A673 (cell line): Measurements from ENCODE around the gene LAPTM4A. TPM values are rescaled to one million over a fixed set of nuclear protein-coding genes. Genes with fewer than 3 reads are reported as not detected.

Experiments used
- BruUV-seq: library from RNA; stranded (reverse); fragments of 400-500 nt; replicated peaks from 2 replicates; lab custom pipeline; 2021; lab: Mats Ljungman, UMichigan
- CTCF ChIA-PET: fragments of 300-600 bp; sonication (Branson Sonifier 250); formaldehyde crosslinking; loops from one replicate; lab custom pipeline; 2022; ENCODE audit warnings: antibody characterized with exemption; lab: Charles Lee
- POLR2A ChIA-PET: fragments of 300-600 bp; sonication (Branson Sonifier 250); formaldehyde crosslinking; loops from one replicate; lab custom pipeline; 2022; ENCODE audit warnings: antibody characterized with exemption; ENCODE audit not compliant: low non-redundant PET; lab: Charles Lee
- DNase-seq: peaks from one replicate; pipeline ENCODE4 v3.0.0-alpha.2; 2015; ENCODE audit warnings: low spot score
- H3K27ac ChIP-seq: fragments of 200-600 bp; sonication (generic); 2 replicates; pipeline ENCODE4 v1.5.1; 2016; ENCODE audit warnings: mixed run types, low read depth, mild to moderate bottlenecking, mixed read lengths, antibody characterized with exemption, low read length; ENCODE audit not compliant: poor library complexity, severe bottlenecking
- H3K27me3 ChIP-seq: fragments of 200-600 bp; sonication (generic); replicated peaks from 2 replicates; pipeline ENCODE4 v1.6.1; 2017; ENCODE audit warnings: mixed run types, low read depth, mild to moderate bottlenecking, mixed read lengths, antibody characterized with exemption, low read length; ENCODE audit not compliant: insufficient read depth, poor library complexity
- H3K36me3 ChIP-seq: fragments of 200-600 bp; sonication (generic); 2 replicates; pipeline ENCODE4 v1.6.1; 2016; ENCODE audit warnings: mixed run types, mild to moderate bottlenecking, mixed read lengths, antibody characterized with exemption, low read length; ENCODE audit not compliant: insufficient read depth, poor library complexity, severe bottlenecking
- H3K4me1 ChIP-seq: fragments of 200-600 bp; sonication (generic); 2 replicates; pipeline ENCODE4 v1.6.1; 2017; ENCODE audit warnings: mixed run types, mild to moderate bottlenecking, mixed read lengths, antibody characterized with exemption, low read length; ENCODE audit not compliant: insufficient read depth, poor library complexity, severe bottlenecking
- H3K4me3 ChIP-seq: fragments of 200-600 bp; sonication (generic); 2 replicates; pipeline ENCODE4 v1.5.1; 2016; ENCODE audit warnings: low read depth, mixed run types, mild to moderate bottlenecking, mixed read lengths, low read length; ENCODE audit not compliant: poor library complexity, severe bottlenecking
- H3K9me3 ChIP-seq: fragments of 200-600 bp; sonication (generic); 2 replicates; pipeline ENCODE4 v1.6.1; 2016; ENCODE audit warnings: mixed run types, low read depth, mild to moderate bottlenecking, mixed read lengths, antibody characterized with exemption, low read length; ENCODE audit not compliant: poor library complexity, severe bottlenecking
- EZH2 ChIP-seq: fragments of 200-600 bp; sonication (generic); IDR thresholded peaks from 2 replicates; pipeline ENCODE4 v1.6.1; 2017; ENCODE audit warnings: borderline replicate concordance, low read depth, mild to moderate bottlenecking, mixed read lengths, antibody characterized with exemption, low read length; ENCODE audit not compliant: poor library complexity, severe bottlenecking
- intact Hi-C: fragments of 100-400 bp; cut with micrococcal nuclease; formaldehyde crosslinking; loops from one replicate; pipeline ENCODE4 v1.10.0; 2022; ENCODE audit not compliant: unreplicated experiment
- total RNA-seq: library from RNA; stranded (reverse); gene quantifications from 2 replicates; pipeline ENCODE4 v1.2.3, GENCODE V29; 2021
- TF ChIP-seq, protein P1 (sequence below): fragments of 300-800, 200-600 bp; sonication (generic); conservative IDR thresholded peaks from 2 replicates; pipeline ENCODE4 v1.5.1; 2017; ENCODE audit warnings: low read depth, mild to moderate bottlenecking, antibody characterized with exemption, low read length, moderate library complexity, mixed read lengths

The LAPTM4A gene
- total RNA-seq, 1 experiment from 2014 or later, result 158 TPM

DNA sequence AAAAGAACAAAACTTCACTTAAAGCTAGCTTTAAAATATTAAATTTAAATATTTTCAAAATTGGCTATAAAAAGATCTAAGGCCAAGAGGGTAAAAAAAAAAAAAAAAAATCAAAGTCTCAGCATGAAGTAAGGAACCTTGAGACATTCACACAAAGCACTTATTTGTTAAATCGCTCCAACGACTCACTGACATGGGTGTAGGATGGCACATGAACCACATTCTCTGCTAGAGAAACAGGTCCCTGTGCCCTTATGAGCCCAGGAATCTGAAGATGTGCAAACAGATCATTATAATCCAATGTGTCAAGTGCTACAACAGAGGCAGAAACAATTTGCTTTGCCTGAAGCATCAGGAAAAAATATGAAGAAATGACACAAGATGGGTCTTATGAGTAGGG, 13.8 kb downstream of the LAPTM4A start:
- Histone ChIP-seq H3K27ac (no peak overlapping the region), H3K36me3 (peaks cover 83% of the 10 kb centered on the region), H3K27me3 (no peaks in the 10 kb centered on the region), H3K4me3 (no peak overlapping the region), H3K9me3 (no peaks in the 10 kb centered on the region), H3K4me1 (peaks cover 11% of the 10 kb centered on the region)
- CTCF ChIA-PET, result no interaction called here
- TF ChIP-seq, protein P1, sequence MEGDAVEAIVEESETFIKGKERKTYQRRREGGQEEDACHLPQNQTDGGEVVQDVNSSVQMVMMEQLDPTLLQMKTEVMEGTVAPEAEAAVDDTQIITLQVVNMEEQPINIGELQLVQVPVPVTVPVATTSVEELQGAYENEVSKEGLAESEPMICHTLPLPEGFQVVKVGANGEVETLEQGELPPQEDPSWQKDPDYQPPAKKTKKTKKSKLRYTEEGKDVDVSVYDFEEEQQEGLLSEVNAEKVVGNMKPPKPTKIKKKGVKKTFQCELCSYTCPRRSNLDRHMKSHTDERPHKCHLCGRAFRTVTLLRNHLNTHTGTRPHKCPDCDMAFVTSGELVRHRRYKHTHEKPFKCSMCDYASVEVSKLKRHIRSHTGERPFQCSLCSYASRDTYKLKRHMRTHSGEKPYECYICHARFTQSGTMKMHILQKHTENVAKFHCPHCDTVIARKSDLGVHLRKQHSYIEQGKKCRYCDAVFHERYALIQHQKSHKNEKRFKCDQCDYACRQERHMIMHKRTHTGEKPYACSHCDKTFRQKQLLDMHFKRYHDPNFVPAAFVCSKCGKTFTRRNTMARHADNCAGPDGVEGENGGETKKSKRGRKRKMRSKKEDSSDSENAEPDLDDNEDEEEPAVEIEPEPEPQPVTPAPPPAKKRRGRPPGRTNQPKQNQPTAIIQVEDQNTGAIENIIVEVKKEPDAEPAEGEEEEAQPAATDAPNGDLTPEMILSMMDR, result no peak
- TF ChIP-seq EZH2, result no peak
- POLR2A ChIA-PET, result interaction anchor here (0.7 kb wide), 1 partner anchor 15 kb away, joined by 3 read pairs; no protein-coding TSS in a partner anchor
- DNase-seq, result no peak
- intact Hi-C loops, result no loop called here
- BruUV-seq, result no TSS peak

DNA sequence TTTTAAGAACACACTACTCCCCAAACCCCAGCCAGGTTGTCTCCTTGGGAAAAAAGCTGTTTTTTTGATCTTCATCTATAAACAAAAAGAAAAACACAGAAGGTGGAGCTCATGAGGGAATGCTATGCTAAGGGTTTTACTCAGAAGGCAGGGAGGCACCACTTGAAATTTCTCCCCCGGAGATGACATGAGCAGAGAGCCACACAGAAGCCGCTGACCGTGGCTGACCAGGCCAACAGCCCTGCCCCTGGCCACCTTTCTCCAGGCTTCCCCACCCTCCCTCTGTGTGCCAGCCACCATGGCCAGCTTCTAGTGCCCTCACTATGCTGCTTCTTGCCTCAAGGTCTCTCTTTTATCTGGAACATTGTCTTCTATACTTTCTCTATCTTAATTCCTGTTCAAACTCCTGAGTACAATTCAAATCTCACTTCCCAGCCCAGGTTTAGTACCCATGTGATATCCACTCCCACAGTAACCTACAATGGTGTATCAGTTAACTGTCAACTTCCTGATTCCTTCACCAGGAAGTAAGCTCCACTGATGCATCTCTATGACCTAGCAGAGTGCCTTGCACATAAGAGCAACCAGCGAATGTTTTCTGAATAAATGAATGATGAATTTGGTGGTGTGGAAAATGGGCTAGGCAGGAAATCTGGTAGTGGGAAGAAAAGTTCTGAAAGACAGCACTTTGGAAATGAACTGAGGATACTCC, 15.3 kb downstream of the LAPTM4A start:
- ChIA-PET CTCF (interaction anchor here (0.6 kb wide), 1 partner anchor 20 kb away, joined by 4 read pairs; no protein-coding TSS in a partner anchor), POLR2A (no interaction called here)
- intact Hi-C loops, result no loop called here
- H3K4me3 ChIP-seq, result no peak overlapping the region
- no peaks in the 10 kb centered on the region for H3K9me3 ChIP-seq
- H3K27ac ChIP-seq, result no peak overlapping the region
- DNase-seq, result no peak
- BruUV-seq, result no TSS peak
- peaks cover 98% of the 10 kb centered on the region for H3K36me3 ChIP-seq
- TF ChIP-seq EZH2, result no peak
- TF ChIP-seq, protein P1, result no peak
- no peaks in the 10 kb centered on the region for H3K4me1 ChIP-seq
- no peaks in the 10 kb centered on the region for H3K27me3 ChIP-seq

DNA sequence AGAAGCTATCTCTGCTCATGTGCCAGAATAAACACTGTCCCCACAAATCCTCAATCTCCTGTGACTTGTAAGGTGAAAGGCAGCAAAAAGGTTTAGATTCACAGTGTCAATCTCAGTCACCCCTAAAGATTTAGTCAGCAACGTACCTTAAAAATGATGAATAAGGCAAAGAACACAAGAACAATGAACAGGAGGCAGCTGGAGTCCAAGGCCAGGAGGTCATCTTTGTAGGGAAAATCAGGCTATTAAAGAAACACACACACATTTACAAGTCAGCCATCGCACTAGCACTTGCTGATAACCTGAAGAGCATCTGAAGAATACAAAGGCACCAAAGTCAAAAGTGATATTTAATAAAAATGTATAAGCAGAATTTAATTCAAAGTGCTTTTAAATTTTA, 16.6 kb downstream of the LAPTM4A start:
- H3K36me3 ChIP-seq, result peaks cover 99% of the 10 kb centered on the region
- POLR2A ChIA-PET, result no interaction called here

More for the DNA sequence above, 16.6 kb downstream of the LAPTM4A start:
- intact Hi-C loops, result no loop called here
- H3K27me3 ChIP-seq, result no peaks in the 10 kb centered on the region
- TF ChIP-seq, protein P1, result no peak
- no peak for TF ChIP-seq EZH2
- H3K4me3 ChIP-seq, result no peak overlapping the region
- DNase-seq, result no peak
- peaks cover 5% of the 10 kb centered on the region for H3K9me3 ChIP-seq
- H3K27ac ChIP-seq, result no peak overlapping the region
- no peaks in the 10 kb centered on the region for H3K4me1 ChIP-seq
- no TSS peak for BruUV-seq
- CTCF ChIA-PET, result interaction anchor here (1.4 kb wide), 1 partner anchor 20 kb away, joined by 3 read pairs; no protein-coding TSS in a partner anchor
